SIG-M5 (cell line): Measurements from ENCODE around the gene LOXHD1.

ENCODE experiments used
- DNase-seq: peaks from one replicate; lab custom pipeline; 2025; lab: John Stamatoyannopoulos, UW

The LOXHD1 gene

DNA sequence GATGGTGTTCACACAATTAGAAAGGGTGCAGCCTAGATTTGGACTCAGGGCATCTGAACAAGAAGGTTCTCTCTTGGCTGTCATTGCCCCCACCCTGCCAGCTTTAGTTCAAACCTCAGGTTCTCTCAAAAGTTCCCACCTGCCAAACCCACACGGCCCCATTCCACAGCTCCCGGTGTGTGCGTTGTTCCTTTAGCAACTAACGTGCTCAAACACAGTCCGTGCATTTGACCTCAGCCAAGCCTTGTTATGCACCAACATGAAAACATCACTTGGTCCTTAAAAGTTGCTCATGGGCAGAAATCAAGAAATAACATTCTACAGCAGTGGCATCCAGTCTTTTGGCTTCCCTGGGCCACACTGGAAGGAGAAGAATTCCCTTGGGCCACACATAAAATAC is 32.0 kb downstream of the LOXHD1 start:
- DNase-seq = no peak

DNA sequence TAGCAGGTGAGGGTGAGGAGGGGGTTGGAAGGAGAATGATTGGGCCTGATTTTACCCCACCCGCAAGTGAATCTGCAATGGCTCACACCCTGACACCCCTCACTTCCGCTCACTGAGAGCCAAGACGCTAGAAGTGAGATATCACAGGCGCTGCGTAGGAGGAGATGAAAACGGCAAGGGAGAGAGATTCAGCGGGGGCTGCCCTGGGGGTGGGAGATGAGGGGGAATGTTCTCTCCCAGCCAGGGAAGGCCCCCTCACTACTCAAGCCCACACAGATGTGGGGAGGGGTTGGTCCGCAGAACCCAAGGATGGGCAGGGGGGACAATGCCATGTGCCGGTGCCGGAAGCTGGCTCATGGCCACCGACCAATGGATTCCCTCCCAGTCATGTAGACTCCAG is 32.9 kb downstream of the LOXHD1 start:
- DNase-seq = no peak

DNA sequence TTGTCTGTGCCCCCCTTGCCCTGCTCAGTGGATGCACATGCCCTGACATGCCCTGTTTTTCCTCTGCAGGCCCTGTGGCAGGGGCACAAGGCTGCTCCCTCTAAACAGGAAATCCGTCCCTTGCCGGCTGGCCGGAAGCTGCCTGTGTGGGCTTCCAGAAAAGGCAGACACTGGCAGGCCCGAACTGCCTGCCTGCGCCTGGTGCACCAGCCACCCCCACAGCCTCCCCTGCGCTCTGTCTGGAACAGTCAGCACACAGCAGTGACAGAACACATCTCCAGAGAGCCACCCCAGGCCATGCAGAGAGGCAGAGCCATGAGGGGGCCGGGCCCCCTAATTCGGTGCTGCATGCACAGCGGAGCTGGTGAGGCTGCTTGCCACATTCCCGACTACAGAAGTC is 33.5 kb downstream of the LOXHD1 start:
- DNase-seq = no peak

DNA sequence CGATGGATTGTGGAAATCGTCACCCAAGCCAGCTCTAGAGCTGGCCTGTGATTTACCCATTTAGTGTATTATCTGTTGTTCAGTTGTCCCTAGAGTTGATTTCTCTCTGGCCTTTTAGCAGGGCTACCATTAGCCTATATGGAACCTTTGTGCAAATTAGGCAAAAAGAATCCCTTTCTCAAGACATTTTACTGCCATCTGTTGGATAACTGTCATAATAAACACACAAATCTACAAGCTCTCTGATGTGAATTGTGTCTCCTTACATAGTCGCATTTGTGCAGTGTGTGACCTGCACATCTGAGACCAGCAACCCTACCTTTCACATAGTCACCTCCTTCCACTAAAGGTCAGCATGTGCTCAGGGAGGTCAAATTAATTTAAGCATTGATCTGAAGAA is 34.0 kb downstream of the LOXHD1 start:
- no peak for DNase-seq

DNA sequence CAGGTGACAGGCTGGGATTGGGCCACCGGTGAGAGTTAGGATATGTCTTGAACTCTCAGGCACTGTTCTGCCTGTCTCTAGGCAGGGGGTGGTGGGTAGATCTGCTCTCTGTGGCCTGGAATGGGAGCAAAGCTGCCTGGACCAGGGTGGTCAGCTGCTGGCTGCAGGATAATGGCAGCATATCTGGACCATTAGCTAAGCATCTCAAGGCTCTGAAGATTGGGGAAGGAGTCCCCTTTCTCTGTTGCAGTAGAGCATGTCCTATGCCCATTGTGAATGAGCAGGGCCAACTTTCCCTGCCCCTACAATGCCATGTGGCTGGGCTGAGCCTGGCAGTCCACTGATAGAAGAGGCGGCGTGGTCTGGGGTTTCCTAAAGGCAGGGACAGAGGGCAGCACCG is 34.6 kb downstream of the LOXHD1 start:
- DNase-seq = no peak

DNA sequence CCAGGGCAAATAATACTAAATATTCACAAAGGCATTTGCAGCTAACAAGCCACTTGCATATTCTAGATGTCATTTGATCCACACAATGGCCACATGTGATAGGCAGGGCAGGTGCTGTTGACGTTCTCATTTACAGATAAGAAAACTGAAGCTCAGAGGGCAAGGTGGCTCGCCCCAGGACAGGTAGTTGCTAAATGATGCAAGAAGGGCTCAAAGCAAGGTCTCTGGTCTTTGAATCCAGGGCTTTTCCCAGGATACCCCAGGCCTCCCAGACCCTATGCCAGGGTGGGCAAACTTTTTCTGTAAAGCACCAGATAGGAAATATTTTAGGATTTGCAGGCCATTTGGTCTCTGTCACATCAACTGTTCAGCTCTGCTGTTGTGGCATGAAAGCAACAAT is 35.1 kb downstream of the LOXHD1 start:
- no peak for DNase-seq

DNA sequence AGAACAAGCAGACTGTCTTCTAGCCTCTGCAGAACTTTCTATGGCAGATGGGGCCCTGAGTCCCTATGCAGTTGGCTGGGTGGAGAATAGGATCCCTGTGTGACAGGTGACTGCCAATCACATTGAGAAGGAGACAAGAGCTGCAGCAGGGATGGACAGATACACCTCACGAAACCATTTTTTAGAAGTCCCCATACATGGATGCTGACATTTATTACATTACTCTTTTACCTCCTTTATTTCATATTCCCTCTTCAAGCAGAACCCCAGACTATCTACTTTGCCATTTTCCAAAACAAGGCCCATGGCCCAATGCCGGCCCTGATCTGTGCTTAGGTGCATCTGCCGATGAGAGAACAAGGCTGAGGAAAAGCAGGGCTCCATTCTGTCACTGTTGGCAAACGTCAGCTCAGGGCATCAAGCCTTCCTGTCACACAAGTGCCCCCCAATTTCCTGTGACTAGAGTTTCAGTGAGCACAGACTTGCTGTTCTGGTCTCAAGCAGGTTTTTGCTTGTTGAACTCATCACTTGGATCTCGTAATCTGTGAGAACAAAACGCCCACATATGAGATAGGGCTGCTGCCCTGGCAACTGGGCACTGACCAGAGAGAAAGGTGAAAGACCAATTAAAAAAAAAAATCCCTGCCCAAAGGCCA is 35.8 kb downstream of the LOXHD1 start:
- DNase-seq = no peak

DNA sequence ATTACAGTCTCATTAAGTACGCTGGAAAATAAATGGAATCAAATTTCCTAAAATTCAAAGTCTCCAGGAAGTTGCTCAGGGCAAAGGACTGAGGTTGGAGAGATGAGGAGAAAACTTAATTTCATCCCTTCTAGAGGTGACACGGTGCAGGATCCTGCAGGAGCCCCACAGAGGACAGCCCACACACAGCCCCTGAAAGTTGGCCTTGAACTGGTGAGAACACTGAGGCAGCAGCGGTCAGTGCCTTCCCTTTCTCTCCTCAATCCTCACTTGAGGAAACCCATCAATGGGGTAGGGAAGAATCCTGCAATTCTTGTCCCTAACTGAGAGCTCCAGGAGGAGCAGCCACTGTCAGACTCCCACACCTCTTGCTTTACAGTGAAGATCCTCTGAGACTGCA is 37.5 kb downstream of the LOXHD1 start:
- DNase-seq = no peak

DNA sequence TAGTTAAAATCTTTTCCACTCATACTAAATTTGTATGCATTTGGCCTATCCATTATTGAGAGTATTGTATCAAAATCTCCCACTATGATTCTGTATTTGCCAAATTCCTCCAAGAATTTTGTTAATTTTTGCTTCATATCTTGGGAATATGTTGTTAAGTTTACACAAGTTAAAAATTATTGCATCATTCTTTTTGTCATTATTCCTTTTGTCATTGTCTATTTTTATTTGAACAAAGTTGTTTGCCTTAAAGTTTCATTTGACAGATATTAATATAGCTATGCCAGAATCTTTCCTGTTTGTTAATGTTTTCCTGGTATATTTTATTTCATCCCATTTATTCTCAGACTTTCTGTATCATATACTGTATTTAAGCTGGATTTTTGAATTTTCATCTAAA is 41.3 kb downstream of the LOXHD1 start:
- DNase-seq = no peak

DNA sequence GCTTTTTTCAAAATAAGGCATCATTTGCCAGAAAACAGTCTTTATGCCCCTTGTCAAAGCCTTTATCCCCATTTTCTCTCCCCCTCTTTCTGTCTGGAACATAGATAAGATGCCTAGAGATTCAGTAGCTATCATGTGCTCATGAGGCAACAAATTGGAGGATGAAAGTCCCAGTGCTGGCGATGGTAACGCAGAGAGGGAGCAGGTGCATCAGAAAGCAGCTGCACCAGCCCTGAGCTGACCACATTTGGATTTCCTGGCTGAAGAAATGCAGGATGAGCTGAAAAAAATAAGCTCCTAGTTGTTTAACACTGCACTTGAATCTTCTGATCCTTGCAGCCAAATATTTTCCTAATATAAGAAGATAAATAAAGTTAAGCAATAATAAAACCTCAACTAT is 48.0 kb downstream of the LOXHD1 start:
- no peak for DNase-seq

DNA sequence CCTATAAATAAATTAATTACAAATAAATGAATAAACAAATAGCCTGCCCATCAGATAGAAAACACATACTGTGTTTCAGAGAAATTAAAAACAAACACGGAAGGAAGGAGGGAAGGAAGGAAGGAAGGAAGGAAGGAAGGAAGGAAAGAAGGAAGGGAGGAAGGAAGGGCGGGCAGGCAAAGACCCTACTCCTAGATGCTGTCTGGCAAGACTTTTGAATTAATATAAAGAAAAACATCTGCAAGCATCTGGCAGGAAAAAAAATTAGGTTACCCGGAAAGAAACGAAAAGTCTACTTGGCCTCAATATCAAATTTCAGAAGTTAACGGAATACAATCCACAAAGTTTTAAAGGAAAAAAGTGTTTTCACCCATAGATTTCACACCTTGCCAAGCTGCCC is 49.1 kb downstream of the LOXHD1 start:
- DNase-seq = no peak

DNA sequence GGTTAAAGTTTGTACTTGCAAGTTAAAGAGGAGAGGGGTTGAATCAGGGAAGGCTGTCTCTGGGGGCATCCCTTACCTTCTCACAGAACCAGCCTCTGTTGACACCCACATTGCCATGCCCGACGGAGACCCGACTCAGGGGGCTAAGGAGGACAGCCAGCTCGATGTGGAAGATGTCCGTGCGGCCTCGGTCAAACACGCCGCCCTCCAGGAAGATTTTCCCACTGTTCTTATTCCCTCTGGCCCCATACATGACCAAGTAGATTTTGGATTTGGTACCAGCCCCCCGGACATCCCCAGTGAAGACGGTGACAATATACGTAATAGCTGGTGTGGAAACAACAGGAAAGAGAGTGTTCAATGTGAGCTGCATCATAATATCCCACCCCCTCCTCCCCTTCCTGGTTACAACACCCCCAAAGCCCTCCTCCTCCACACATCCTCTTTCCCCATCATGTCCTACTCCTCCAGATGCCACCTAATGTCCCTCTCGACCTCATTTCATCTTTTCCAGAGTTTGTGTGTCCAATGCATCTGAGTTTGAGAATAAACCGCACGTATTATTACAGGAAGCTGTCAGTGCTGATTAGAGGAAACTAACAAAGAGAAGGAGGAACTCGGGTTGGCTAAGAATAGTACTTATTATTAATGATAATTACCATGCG is 55.7 kb downstream of the LOXHD1 start:
- DNase-seq = no peak

DNA sequence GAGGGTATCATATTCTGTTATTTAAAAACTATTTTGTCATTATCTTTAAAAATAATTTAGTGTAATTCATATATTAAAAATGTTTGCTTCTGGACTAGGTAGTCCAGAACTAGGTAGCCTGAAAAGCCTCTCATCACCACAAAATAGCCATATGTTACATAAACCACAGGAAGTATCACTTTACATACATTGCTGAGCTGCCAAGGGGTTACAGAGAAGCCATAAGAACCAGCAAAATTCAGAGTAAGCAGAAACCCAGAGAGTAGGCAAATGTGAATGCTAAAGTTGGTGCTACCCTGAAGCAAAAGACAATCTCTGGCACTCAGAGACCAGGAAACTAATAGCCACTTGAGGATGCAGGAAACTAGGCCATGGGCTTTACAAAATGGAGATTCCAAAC is 60.9 kb downstream of the LOXHD1 start:
- DNase-seq = no peak

DNA sequence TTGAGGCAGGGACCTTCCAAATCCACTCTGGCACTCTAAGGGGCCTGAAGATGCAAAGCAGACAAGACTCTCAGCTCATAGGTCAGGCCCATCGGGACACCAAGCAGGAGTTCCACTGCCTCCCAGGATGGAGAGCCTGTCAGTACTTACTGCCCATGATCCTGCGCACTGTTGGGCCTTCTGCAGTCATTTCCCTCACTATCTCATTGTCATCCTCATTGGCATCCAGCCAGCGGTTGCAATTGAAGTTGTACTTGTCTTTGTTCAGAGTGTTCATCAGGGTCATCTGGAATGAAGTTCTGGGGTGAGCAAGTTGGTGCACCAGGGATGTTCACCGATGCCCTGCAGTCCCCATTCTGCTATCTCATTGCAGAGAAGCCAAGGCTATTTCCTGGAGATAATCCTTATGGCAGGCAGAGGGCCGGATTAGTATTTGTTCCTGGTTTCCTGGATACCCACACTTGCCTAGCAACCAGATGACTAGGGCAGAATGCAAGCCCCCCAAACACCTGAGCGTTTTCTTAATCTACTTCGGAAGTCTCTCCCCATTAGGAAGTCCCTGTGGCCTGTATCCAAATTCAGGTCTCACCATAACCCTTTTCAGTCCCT is 65.1 kb downstream of the LOXHD1 start:
- no peak for DNase-seq

DNA sequence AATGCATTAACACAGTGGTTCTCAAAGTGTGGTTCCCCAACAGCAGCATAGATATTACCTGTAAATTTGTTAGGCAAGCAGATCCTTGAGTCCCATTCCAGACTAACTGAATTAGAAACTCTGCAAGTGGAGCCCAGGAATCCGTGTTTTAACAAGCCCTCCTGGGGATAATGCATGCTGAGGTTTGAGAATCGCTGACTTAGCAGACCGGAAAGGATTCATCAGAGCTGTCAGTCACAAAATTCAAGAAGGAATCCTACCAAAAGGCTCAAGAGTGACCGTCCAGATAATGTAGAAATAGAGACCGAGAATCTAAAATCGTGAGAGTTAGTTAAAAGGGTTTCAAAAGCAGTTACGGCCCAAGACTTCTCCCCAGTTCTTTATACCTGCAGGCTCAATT is 66.9 kb downstream of the LOXHD1 start:
- no peak for DNase-seq

DNA sequence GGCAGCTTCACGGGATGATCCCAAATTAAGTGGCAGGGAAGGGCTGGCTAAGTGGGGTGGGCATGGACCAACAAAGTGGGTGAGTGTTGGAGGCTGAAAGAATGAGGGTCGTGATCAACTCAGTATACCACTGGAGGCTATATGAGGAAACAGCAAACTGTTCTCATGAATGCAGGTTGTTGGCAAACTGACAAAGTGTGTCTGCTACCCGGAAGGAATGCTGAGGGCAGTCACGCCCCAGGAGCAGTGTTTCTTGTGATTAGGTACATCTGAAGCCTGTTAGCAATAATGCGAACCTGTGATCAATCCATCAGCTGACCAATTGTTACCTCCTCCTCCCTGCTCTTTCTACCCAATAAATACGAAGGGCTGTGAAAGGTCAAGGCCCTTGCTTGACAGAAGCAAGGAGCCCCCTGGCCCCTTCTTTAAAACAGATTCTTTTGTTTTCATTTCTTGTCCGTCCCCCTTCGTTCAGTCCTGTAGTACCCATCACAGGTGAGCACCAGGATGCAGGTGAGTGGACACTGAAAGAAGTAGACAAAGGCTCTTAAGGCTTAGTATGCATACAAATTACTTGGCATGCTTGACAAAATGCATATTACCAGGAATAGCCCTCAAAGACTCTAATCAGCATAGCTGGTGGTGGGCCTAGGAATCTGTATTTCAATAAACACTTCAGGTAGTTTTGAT is 67.9 kb downstream of the LOXHD1 start:
- DNase-seq = no peak

DNA sequence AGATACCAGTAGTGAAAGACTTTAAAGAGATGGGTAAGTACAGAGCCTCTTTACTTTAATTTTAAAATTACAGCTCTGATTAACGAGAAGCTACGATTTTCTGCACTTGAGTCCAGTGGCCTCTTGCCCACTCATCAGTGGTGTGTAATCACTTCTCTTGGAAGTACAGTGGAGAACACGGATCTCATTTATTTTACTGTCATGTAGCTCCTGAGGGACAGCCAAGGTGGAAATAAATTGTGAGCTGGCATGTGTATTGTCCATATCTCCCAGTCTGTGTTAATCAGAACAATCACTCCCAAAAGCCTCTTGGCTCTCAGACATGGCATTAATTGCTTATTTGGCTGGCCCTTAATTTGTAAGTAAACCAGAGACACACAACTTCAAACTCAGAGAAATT is 69.4 kb downstream of the LOXHD1 start:
- no peak for DNase-seq

DNA sequence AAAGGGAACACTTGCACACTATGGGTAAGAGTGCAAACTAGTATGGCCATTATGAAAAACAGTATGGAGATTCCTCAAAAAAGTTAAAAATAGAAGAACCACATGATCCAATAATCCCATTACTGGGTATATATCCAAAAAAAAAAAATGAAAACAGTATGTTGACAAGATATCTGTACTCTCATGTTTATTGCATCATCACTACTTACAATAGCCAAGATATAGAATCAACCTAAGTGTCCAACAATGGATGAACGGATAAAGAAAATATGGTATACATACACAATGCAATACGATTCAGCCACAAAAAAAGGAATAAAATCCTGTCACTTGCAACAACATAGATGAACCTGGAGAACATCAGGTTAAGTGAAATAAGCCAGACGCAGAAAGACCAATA is 73.3 kb downstream of the LOXHD1 start:
- DNase-seq = no peak

DNA sequence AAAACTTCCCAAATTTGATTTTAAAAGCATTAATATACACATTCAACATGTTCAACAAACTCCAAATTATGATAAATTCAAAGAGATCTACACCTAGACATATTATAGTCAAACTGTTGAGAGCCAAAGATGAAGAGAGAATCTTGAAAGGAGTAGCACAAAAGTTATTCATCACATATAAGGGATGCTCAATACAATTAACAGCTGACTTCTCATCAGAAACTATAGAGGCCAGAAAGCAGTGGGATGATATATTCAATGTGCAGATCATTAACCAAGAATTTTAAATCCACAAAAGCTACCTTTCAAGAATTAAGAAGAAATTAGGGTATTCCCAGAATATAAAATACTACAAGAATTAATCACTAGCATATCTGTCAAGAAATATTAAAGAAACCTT is 75.4 kb downstream of the LOXHD1 start:
- no peak for DNase-seq

DNA sequence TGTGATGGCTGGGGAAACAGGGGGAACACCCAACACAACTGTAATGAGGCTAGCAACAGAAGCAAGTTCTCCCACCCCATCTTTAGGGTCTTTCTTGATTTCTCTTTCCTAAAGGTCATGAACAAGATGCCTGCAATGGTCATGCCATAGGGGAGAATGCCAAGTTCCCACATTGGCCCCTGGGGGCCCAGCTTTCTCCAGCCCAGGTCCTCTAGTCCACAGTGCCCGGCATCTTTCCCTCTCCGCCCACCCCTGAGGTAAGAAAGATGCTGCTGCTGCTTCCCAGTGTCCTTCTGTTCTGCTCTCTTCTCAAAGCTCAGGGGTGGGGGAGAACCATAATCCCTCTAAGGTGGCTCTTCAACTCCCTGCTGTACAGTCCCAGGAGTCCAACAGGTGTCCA is 78.0 kb downstream of the LOXHD1 start:
- DNase-seq = no peak

DNA sequence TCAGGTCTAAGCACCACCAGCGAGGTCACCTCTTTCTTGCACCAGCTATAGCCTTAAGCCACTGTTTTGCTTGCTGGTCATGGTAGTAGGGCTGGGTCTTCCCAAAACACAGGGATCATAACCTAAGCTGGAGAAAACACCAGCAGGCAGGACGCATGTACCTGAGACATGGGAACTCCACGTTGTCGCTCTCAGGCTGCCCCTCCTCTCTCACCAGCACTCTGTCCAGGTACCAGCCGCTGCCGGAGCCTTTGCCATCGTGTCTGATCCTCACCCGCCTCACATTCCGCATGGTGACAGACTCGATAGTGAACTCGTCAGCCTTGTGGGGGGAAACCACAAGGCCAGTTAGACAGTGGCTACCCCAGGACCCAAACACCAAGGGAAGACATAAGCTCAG is 79.5 kb downstream of the LOXHD1 start:
- DNase-seq = no peak

DNA sequence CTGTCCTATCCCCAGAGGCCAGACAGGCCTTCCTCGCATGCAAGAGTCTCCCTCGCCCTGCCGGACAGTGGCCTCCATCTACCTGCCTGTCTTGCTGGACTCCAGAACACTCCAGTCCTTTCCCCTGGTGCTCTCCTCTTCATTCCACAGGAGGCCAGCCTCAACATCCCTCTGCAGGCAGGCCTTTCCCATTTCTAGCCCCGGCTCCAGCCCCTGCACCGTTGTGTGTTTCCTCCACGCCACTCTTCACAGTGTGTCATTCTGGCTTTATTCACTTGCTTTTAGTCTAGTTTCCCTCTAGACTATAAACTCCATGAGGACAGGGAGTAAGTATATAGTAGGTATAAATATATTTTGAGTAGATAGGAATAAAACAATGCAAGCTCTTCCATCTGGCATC is 81.2 kb downstream of the LOXHD1 start:
- DNase-seq = no peak

DNA sequence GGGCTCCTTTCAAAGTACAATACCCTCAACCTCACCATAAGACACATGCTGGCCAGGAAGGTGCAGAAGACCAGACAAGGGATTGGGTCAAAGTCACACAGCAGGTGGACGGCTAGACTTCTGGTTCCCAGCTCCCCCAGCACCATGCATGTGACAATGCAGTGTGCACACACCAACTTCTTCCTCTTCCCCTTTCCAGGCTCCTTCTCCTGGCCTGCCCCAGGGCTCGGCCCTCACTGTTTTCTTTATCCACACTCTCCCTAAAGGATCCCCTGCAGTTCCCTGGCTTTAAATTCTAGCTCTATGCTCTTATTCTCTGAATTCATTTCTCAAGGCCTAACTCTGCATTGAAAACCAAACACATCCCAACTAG is 82.3 kb downstream of the LOXHD1 start:
- DNase-seq = no peak
